ENCODE data around the gene LPCAT2.

- TF ChIP-seq, protein P1, sequence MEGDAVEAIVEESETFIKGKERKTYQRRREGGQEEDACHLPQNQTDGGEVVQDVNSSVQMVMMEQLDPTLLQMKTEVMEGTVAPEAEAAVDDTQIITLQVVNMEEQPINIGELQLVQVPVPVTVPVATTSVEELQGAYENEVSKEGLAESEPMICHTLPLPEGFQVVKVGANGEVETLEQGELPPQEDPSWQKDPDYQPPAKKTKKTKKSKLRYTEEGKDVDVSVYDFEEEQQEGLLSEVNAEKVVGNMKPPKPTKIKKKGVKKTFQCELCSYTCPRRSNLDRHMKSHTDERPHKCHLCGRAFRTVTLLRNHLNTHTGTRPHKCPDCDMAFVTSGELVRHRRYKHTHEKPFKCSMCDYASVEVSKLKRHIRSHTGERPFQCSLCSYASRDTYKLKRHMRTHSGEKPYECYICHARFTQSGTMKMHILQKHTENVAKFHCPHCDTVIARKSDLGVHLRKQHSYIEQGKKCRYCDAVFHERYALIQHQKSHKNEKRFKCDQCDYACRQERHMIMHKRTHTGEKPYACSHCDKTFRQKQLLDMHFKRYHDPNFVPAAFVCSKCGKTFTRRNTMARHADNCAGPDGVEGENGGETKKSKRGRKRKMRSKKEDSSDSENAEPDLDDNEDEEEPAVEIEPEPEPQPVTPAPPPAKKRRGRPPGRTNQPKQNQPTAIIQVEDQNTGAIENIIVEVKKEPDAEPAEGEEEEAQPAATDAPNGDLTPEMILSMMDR (IDR thresholded peaks at IDR 0.05; ENCODE audit: low read depth, low read length, missing input control), result no peak
- no peak for TF ChIP-seq SP1 (IDR thresholded peaks at IDR 0.05)
- TF ChIP-seq, protein P2, sequence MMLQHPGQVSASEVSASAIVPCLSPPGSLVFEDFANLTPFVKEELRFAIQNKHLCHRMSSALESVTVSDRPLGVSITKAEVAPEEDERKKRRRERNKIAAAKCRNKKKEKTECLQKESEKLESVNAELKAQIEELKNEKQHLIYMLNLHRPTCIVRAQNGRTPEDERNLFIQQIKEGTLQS (IDR thresholded peaks at IDR 0.05), result no peak
- TF ChIP-seq GABPA (IDR thresholded peaks at IDR 0.05 in 1 of 2, conservative IDR thresholded peaks at IDR 0.05 in 1 of 2), result no peak
- TF ChIP-seq MAX (IDR thresholded peaks at IDR 0.05), result no peak
- TF ChIP-seq, protein P3, sequence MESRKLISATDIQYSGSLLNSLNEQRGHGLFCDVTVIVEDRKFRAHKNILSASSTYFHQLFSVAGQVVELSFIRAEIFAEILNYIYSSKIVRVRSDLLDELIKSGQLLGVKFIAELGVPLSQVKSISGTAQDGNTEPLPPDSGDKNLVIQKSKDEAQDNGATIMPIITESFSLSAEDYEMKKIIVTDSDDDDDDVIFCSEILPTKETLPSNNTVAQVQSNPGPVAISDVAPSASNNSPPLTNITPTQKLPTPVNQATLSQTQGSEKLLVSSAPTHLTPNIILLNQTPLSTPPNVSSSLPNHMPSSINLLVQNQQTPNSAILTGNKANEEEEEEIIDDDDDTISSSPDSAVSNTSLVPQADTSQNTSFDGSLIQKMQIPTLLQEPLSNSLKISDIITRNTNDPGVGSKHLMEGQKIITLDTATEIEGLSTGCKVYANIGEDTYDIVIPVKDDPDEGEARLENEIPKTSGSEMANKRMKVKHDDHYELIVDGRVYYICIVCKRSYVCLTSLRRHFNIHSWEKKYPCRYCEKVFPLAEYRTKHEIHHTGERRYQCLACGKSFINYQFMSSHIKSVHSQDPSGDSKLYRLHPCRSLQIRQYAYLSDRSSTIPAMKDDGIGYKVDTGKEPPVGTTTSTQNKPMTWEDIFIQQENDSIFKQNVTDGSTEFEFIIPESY (IDR thresholded peaks at IDR 0.05), result no peak
- no peak for TF ChIP-seq NR2F2 (IDR thresholded peaks at IDR 0.05)
- no peak for TF ChIP-seq RXRA (IDR thresholded peaks at IDR 0.05)
Observed at GRCh38 chr16:55577887-55578286, 69.0 kb downstream of the LPCAT2 start.

All from liver (tissue), 3 donors.